GM12875 (cell line): ENCODE measurements around the gene FBXO45.

ENCODE experiments used
- H3K4me3 ChIP-seq: one replicate; pipeline ENCODE4 v1.5.1; 2011; ENCODE audit warnings: low read depth, low read length, control low read depth
- CTCF ChIP-seq: IDR thresholded peaks from 2 replicates; pipeline ENCODE4 v1.5.1; 2011; ENCODE audit warnings: low read depth, mild to moderate bottlenecking, control low read depth, inconsistent platforms, low read length, moderate library complexity, borderline replicate concordance; ENCODE audit not compliant: insufficient read depth

FBXO45 gene

GRCh38 chr3:196528639-196529233, 39.7 kb upstream of the FBXO45 start:
- H3K4me3 ChIP-seq: peak overlapping the region; percentile 65
- TF ChIP-seq CTCF: peak; percentile 93

- no peak for TF ChIP-seq CTCF
Observed at GRCh38 chr3:196531418-196531817, 37.0 kb upstream of the FBXO45 start.

GRCh38 chr3:196533260-196533681, 35.2 kb upstream of the FBXO45 start:
- TF ChIP-seq CTCF: no peak
- H3K4me3 ChIP-seq: no peak overlapping the region

More at GRCh38 chr3:196531418-196531817, 37.0 kb upstream of the FBXO45 start:
- H3K4me3 ChIP-seq: no peak overlapping the region

GRCh38 chr3:196537319-196537984, 31.0 kb upstream of the FBXO45 start:
- TF ChIP-seq CTCF: peak; percentile 56; the same call in 1 of the 2 replicates
- no peak overlapping the region for H3K4me3 ChIP-seq

GRCh38 chr3:196541684-196542445, 26.6 kb upstream of the FBXO45 start:
- no peak overlapping the region for H3K4me3 ChIP-seq
- no peak for TF ChIP-seq CTCF

GRCh38 chr3:196544491-196544992, 23.9 kb upstream of the FBXO45 start:
- TF ChIP-seq CTCF: no peak
- H3K4me3 ChIP-seq: no peak overlapping the region
